ENCODE measurements around the gene ARL15.

- TF ChIP-seq GATA2 (IDR thresholded peaks at IDR 0.05; ENCODE audit: low read depth, low read length) (no peak), GATA3 (IDR thresholded peaks at IDR 0.05; ENCODE audit: low read depth, low read length) (no peak)
Measured at GRCh38 chr5:54270326-54270725, 40.0 kb downstream of the ARL15 start.

Data from SH-SY5Y (cell line).